ENCODE results near the gene TMEM245. TPM values are rescaled to one million over a fixed set of nuclear protein-coding genes. Genes with fewer than 3 reads are reported as not detected.

The TMEM245 gene
- total RNA-seq, 1 donor from 2014 or later: 33.7 TPM

GRCh38 chr9:109033941-109034700 is 85.6 kb downstream of the TMEM245 start:
- DNase-seq (ENCODE audit: low spot score): no peak
- no peak for ATAC-seq

- no peak for DNase-seq (ENCODE audit: low spot score)
- ATAC-seq: no peak
Observed at GRCh38 chr9:109031241-109031640, 88.5 kb downstream of the TMEM245 start.

GRCh38 chr9:109030426-109030825 is 89.3 kb downstream of the TMEM245 start:
- DNase-seq (ENCODE audit: low spot score): no peak
- ATAC-seq: no peak

- DNase-seq (ENCODE audit: low spot score): no peak
Observed at GRCh38 chr9:109028457-109028856, 91.3 kb downstream of the TMEM245 start.

GRCh38 chr9:109027176-109027575 is 92.6 kb downstream of the TMEM245 start:
- ATAC-seq (peak; percentile 14), DNase-seq (ENCODE audit: low spot score) (no peak)

More at GRCh38 chr9:109028457-109028856, 91.3 kb downstream of the TMEM245 start:
- ATAC-seq: no peak

GRCh38 chr9:109026306-109026705 is 93.4 kb downstream of the TMEM245 start:
- ATAC-seq (no peak), DNase-seq (ENCODE audit: low spot score) (no peak)

DNA sequence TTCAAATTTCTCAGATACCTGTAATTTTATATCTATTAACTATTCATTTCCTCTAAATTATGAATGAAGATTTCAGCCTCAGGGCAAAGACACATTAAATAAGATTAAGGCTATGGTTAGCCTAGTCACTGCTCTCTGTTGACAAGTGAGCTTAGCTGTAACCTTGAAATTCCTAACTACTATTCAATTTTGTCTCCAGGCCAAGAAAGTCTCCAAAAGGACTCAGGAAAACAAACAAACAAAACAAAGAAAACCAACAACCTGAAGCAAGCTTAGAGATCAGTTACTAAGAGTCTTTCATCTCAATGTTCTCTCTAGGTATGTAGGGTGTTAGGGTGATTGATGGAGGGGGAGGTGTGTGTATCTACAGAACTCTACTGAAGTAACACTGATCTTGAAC is 96.9 kb downstream of the TMEM245 start:
- no peak for DNase-seq (ENCODE audit: low spot score)
- no peak for ATAC-seq

DNA sequence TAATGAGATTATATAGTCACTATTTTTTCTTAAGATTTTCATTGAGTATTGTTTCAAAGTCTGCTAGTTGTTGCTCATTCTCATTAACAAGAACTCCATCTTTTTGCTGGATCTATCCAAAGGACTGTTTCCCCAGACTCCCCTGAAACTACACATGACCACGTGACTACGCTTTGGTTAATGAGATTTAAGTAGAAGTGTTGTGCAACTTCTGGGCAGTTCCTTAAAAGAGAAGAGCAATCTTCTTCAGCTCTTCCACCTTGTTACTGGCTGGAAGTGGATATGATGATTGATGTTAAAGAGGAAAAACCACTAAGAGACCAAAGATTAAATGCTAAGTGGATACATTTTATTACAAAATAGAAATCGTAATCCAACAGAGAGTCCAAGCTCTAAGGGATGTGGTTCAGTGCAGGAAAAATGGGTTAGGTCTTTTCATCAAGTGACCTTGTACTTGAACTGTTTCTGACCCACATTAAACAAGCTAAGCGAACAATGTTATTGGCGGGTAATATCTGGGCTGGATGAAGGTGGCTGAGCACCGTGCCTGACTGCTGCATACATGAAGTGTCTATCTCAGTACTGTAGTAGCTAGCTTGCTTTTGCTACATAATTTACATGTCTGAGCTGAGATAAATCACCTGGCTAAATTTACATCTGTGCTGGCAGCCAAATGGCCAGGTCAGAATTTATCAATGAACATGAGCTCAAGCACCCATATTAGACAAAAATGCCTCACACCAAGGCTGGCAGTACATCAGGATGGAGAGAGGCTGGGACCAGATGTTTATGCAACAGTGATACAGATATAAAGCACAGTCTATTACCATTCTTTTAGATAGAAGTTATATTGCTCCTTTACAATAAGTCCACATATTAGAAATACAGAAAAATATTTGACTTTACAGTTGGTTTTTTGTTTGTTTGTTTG is 98.9 kb downstream of the TMEM245 start:
- DNase-seq (ENCODE audit: low spot score): no peak
- ATAC-seq: no peak

DNA sequence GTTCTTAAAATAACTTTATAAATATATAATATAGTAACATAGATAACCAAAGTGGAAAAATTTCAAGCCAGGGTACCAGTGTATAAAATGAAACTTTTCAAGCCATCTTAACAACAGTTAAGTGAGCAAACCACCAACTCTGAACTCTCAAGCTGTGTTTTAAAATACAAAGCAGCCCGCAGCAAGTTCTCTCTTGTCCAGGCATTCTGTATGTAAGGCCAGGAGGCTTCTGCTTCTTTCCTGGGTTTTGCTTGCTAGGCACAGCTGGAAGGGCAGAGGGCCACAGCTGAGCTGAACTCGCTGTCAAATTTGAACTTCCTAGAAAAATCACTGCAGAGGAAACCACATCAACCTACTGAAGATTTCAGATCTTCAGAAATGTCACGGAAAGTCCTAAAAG is 99.6 kb downstream of the TMEM245 start:
- DNase-seq (ENCODE audit: low spot score) (no peak), ATAC-seq (no peak)

DNA sequence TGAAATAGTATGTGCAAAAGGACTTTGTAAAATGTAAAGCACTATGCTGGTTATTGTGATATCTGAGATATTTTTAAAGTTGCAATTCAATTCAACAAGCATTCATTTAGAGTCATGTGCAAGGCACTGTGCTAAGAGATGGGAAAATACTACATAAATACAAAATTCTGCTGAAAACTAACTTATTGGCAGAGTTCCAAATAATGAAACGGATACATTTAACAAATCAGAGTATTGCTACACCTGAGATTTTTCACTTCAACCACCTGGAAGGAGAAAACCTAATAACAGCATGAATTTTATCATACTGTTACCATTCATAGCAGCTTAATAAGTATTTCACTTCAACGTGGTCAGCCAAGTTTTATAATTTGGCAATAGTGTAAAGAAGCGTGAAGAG is 100.3 kb downstream of the TMEM245 start:
- ATAC-seq (no peak), DNase-seq (ENCODE audit: low spot score) (no peak)

DNA sequence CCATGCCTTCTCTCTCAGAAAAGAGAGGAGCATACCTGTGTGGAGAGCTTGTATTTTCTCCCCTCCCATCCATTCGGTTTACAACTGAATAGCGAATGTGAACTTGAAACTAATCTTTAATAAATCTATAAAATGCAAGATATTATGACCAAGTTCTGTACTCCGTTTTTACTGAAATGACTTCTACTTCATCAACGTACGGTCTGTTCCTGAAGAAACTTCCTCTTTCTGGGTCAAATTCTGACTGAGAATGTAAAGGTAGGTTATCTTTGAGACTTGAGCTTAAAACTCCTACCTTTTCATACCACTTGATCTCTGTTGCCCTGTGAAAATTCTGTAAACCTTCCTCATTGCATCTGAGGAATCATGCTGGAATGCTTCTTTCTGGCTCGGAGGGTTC is 102.3 kb downstream of the TMEM245 start:
- no peak for DNase-seq (ENCODE audit: low spot score)
- no peak for ATAC-seq

DNA sequence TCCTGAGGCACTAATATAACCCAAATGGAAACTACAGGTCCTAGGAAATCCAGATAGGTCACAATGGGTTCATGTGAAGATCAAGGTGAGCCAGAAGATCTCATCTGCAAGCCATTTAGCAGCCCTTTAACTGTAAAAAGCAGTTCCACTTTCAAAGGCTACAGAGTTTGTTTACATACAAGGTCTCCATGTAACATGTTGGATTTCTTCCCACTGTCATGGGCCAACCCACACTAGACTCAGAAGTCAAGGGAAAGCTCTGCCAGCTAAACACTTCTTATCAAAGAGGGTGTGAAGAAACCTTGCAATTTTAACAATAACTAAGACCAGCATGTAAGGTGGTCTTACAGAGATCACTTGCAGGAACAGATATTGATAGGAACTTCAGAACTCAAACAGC is 102.7 kb downstream of the TMEM245 start:
- DNase-seq (ENCODE audit: low spot score) (no peak), ATAC-seq (no peak)

DNA sequence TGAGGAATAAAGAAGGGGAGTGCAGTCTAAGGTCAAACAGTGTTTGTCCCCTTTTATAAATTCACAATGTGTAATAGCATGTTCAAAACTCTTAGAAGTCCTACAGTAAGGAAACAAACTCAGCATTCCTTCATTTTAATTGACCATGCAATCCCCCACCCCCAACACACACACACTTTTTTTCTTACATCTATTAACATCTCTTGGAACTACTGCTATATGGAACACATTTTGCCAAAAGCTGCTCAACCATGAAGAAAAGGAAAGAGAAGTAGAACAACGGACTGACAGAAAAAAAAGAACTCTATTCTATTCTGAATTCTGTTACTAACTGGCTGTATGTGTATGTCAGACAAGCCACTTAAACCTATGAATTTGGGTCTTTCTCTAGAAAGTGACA is 103.6 kb downstream of the TMEM245 start:
- ATAC-seq: no peak
- no peak for DNase-seq (ENCODE audit: low spot score)

DNA sequence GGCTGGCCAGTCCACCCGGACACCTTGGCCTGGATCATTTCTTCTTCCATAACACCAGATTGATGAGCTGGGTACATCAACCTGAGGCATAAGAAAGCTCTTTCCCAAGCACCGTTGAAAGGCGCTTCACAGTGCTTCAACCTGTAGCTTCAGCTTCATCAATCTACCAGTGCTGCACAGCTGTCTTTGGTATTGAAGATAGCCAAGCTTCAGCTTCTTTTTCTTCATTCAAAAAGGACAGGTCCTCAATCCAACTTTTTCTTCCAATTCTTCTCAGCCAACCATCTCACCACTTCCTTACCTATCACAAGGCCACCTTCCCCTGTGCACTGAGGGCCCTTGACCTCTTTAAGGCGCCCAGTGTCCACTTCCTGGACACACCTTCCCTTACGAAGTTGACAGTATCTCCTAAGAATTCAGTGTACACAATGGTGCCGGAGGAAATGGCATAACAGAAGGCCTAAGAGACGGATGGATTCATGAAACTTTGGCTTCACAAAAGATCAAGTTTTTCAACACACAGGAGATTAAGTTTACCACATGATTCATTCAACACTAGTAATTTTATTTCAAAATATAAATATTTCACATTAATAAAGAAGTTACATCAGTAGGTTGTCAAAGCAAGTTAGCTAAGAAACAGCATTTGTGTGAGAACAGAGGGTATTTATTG is 105.0 kb downstream of the TMEM245 start:
- no peak for DNase-seq (ENCODE audit: low spot score)
- ATAC-seq: no peak

GRCh38 chr9:109013679-109014607 is 105.8 kb downstream of the TMEM245 start:
- DNase-seq (ENCODE audit: low spot score) (no peak), ATAC-seq (peak; percentile 37)

GRCh38 chr9:109012876-109013678 is 106.7 kb downstream of the TMEM245 start, which contains the start of gene CTNNAL1:
Gene CTNNAL1 (minus strand): TSS chr9:109013499. CDS start chr9:109013442, 57 bp downstream.
- peak; percentile 96 for DNase-seq (ENCODE audit: low spot score)
- ATAC-seq: peak; percentile 94

GRCh38 chr9:109012009-109012875 is 107.5 kb downstream of the TMEM245 start:
- DNase-seq (ENCODE audit: low spot score): no peak
- ATAC-seq: peak; percentile 40

DNA sequence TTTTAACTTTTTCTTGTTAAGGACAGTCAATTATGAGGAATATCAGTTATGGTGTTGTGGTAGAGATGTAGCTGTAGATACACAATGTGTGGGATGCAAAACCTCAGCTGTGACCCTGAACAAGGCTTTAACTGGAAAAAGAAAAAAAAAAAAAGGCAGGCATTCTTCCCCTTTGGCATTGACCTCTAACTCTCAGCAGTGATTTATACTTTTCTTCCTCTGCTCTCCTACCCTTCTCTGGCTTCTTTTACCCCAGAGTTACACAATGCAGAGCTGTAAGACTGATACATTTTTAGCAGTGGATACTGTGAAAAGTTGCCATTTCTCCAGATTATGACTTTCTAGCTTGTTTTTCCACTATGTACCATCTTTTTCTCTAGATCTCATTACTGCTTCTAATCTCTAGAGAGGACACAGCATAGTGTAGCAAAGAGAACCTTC is 108.5 kb downstream of the TMEM245 start:
- DNase-seq (ENCODE audit: low spot score): no peak
- ATAC-seq: no peak
